MCF 10A (cell line): ENCODE measurements around the gene STIM2. TPM values are rescaled to one million over a fixed set of nuclear protein-coding genes. Genes with fewer than 3 reads are reported as not detected.

Experiments
- BruUV-seq: library from RNA; stranded (reverse); fragments of 400-500 nt; replicated peaks from 2 replicates; lab custom pipeline; 2021; lab: Mats Ljungman, UMichigan
- CTCF ChIA-PET: fragments of 300-600 bp; sonication (Branson Sonifier 250); formaldehyde crosslinking; extraction: SDS; loops from one replicate; lab custom pipeline; 2021; ENCODE audit warnings: antibody characterized with exemption, inconsistent platforms; lab: Yijun Ruan, JAX
- POLR2A ChIA-PET: fragments of 300-600, 350-650 bp; sonication (Branson Sonifier 250); formaldehyde crosslinking; extraction: SDS; loops from one replicate; lab custom pipeline; 2020; ENCODE audit warnings: antibody characterized with exemption, inconsistent platforms; lab: Yijun Ruan, JAX
- DNase-seq: peaks from one replicate; pipeline ENCODE4 v3.0.0-alpha.2; 2018; ENCODE audit not compliant: unreplicated experiment
- H3K27ac Mint-ChIP-seq: one replicate; pipeline ENCODE4 v1.8.0; 2022; ENCODE audit warnings: mild to moderate bottlenecking, low read depth, mixed read lengths; ENCODE audit not compliant: unreplicated experiment
- H3K27me3 Mint-ChIP-seq: one replicate; pipeline ENCODE4 v1.8.0; 2022; ENCODE audit warnings: mixed read lengths; ENCODE audit not compliant: insufficient read depth, unreplicated experiment
- H3K36me3 Mint-ChIP-seq: one replicate; pipeline ENCODE4 v1.8.0; 2022; ENCODE audit warnings: mild to moderate bottlenecking, moderate library complexity, mixed read lengths; ENCODE audit not compliant: insufficient read depth, unreplicated experiment
- H3K4me1 Mint-ChIP-seq: one replicate; pipeline ENCODE4 v1.8.0; 2022; ENCODE audit warnings: mixed read lengths; ENCODE audit not compliant: insufficient read depth, unreplicated experiment
- H3K4me3 Mint-ChIP-seq: one replicate; pipeline ENCODE4 v1.8.0; 2022; ENCODE audit warnings: mild to moderate bottlenecking, moderate library complexity, mixed read lengths; ENCODE audit not compliant: unreplicated experiment
- H3K9me3 Mint-ChIP-seq: one replicate; pipeline ENCODE4 v1.8.0; 2022; ENCODE audit warnings: mixed read lengths; ENCODE audit not compliant: unreplicated experiment
- CTCF ChIP-seq: fragments of 200-600 bp; IDR thresholded peaks from one replicate; pipeline ENCODE4 v1.8.0; 2022; ENCODE audit warnings: antibody characterized with exemption, mild to moderate bottlenecking; ENCODE audit not compliant: unreplicated experiment
- intact Hi-C: fragments of 100-400 bp; cut with micrococcal nuclease; formaldehyde crosslinking; loops from 2 replicates; pipeline ENCODE4 v1.14.1; 2022
- total RNA-seq: library from RNA; stranded (reverse); gene quantifications from 2 replicates; pipeline ENCODE4 v1.2.3, GENCODE V29; 2022

STIM2 gene
- total RNA-seq, 1 experiment from 2014 or later = 18.5 TPM

GRCh38 chr4:26993539-26993938 lies 132.9 kb downstream of the STIM2 start:
- no TSS peak for BruUV-seq
- Mint-ChIP-seq H3K4me1 (no peaks in the 10 kb centered on the region), H3K9me3 (no peaks in the 10 kb centered on the region), H3K27me3 (no peaks in the 10 kb centered on the region), H3K4me3 (no peak overlapping the region), H3K27ac (no peak overlapping the region), H3K36me3 (no peaks in the 10 kb centered on the region)
- ChIA-PET CTCF (interaction anchor here (0.7 kb wide), 1 partner anchor 185 kb away, joined by 4 read pairs; no protein-coding TSS in a partner anchor), POLR2A (interaction anchor here (1.0 kb wide), 1 partner anchor 133 kb away, joined by 3 read pairs; the partner anchor contains the start of gene STIM2)
- TF ChIP-seq CTCF = no peak
- intact Hi-C loops = no loop called here
- no peak for DNase-seq

- Mint-ChIP-seq H3K36me3 (no peaks in the 10 kb centered on the region), H3K9me3 (no peaks in the 10 kb centered on the region), H3K4me3 (no peak overlapping the region), H3K27me3 (no peaks in the 10 kb centered on the region), H3K4me1 (no peaks in the 10 kb centered on the region), H3K27ac (no peak overlapping the region)
- ChIA-PET CTCF (interaction anchor here (0.7 kb wide), 1 partner anchor 186 kb away, joined by 4 read pairs; no protein-coding TSS in a partner anchor), POLR2A (no interaction called here)
- no TSS peak for BruUV-seq
- no peak for DNase-seq
- TF ChIP-seq CTCF = no peak
- intact Hi-C loops = no loop called here
Observed at GRCh38 chr4:26993967-26994366, 133.3 kb downstream of the STIM2 start.

GRCh38 chr4:26995316-26995715 lies 134.7 kb downstream of the STIM2 start:
- BruUV-seq = no TSS peak
- no peaks in the 10 kb centered on the region for H3K27me3 Mint-ChIP-seq
- no peak overlapping the region for H3K4me3 Mint-ChIP-seq
- no peak for TF ChIP-seq CTCF
- ChIA-PET POLR2A (no interaction called here), CTCF (no interaction called here)
- no peak overlapping the region for H3K27ac Mint-ChIP-seq
- no peaks in the 10 kb centered on the region for H3K9me3 Mint-ChIP-seq
- no peaks in the 10 kb centered on the region for H3K4me1 Mint-ChIP-seq
- intact Hi-C loops = no loop called here
- H3K36me3 Mint-ChIP-seq = no peaks in the 10 kb centered on the region
- DNase-seq = no peak

- Mint-ChIP-seq H3K9me3 (no peaks in the 10 kb centered on the region), H3K4me1 (no peaks in the 10 kb centered on the region), H3K4me3 (no peak overlapping the region), H3K27ac (no peak overlapping the region), H3K36me3 (no peaks in the 10 kb centered on the region), H3K27me3 (no peaks in the 10 kb centered on the region)
- intact Hi-C loops = no loop called here
- no peak for DNase-seq
- CTCF ChIA-PET = interaction anchor here (0.8 kb wide), 1 partner anchor 13 kb away, joined by 3 read pairs; no protein-coding TSS in a partner anchor
- BruUV-seq = no TSS peak
- POLR2A ChIA-PET = no interaction called here
- no peak for TF ChIP-seq CTCF
Observed at GRCh38 chr4:26996745-26997144, 136.1 kb downstream of the STIM2 start.
